K562 (cell line): Measurements from ENCODE around the gene TBC1D2B. TPM values are rescaled to one million over a fixed set of nuclear protein-coding genes. Genes with fewer than 3 reads are reported as not detected.
"Not testable (repeated sequence)": the region's sequence is repeated elsewhere in the genome, so short reads cannot be mapped to it uniquely, and the experiment has no call there.

Source experiments
- ATAC-seq: fragments of 200-7000 bp; cut with Tn5 transposase; 3 replicates; pipeline ENCODE4 v1.9.1; 2020; ENCODE audit warnings: moderate library complexity
- BruUV-seq: library from RNA; stranded (reverse); fragments of 400-500 nt; replicated peaks from 2 replicates; lab custom pipeline; 2021; lab: Mats Ljungman, UMichigan
- CTCF ChIA-PET: fragments of 300-600 bp; formaldehyde crosslinking; extraction: SDS; loops from one replicate; lab custom pipeline; 2021; ENCODE audit warnings: low intra/inter-chr PET ratio; lab: Yijun Ruan, JAX
- POLR2A ChIA-PET: fragments of 300-600, 350-650 bp; sonication (Branson Sonifier 250); formaldehyde crosslinking; extraction: SDS; loops from one replicate; lab custom pipeline; 2021; ENCODE audit warnings: antibody characterized with exemption, inconsistent platforms; lab: Yijun Ruan, JAX
- DNase-seq, 4 experiments: peaks; one replicate each; pipeline versions ENCODE4 v3.0.0 to v3.0.0-alpha.2; 2011 to 2018; ENCODE audit warnings: low spot score in 3 of 4, mixed read lengths in 3 of 4; ENCODE audit errors: extremely low read depth in 1 of 4
- FAIRE-seq: peaks from 2 replicates; lab custom pipeline; 2011; peaks lifted over from hg19 to GRCh38; lab: Jason Lieb, UNC
- H2AFZ ChIP-seq: 2 replicates; pipeline ENCODE4 v1.6.0; 2011; ENCODE audit warnings: low read depth, low read length, control low read depth, inconsistent platforms
- H3K27ac ChIP-seq: fragments of 200-600 bp; 3 replicates; pipeline ENCODE4 v1.8.0; 2011; ENCODE audit warnings: low read depth, mild to moderate bottlenecking, control low read depth, inconsistent platforms, low read length, moderate library complexity, mixed read lengths; ENCODE audit errors: extremely low read depth
- H3K27me3 ChIP-seq, 2 experiments: fragments of 300-600 bp in 1 of 2; 2 replicates in 1 of 2; 3 replicates in 1 of 2; pipeline versions ENCODE4 v1.6.0 to v1.8.0; 2011; ENCODE audit warnings: inconsistent platforms in 2 of 2, low read length in 2 of 2, mild to moderate bottlenecking in 1 of 2, mixed read lengths in 1 of 2, moderate library complexity in 1 of 2; ENCODE audit not compliant: control insufficient read depth in 2 of 2, insufficient read depth in 2 of 2
- H3K36me3 ChIP-seq: fragments of 300-600 bp; 3 replicates; pipeline ENCODE4 v1.8.0; 2011; ENCODE audit warnings: mild to moderate bottlenecking, low read length, inconsistent platforms; ENCODE audit not compliant: control insufficient read depth, insufficient read depth
- H3K4me1 ChIP-seq, 2 experiments: fragments of 200-600 bp in 1 of 2; replicated peaks in 1 of 2; 2 replicates in 1 of 2; 3 replicates in 1 of 2; pipeline versions ENCODE4 v1.5.1 to v1.8.0; 2011; ENCODE audit warnings: inconsistent platforms in 2 of 2, low read length in 2 of 2, mild to moderate bottlenecking in 1 of 2, mixed read lengths in 1 of 2, moderate library complexity in 1 of 2; ENCODE audit not compliant: control insufficient read depth in 2 of 2, insufficient read depth in 2 of 2
- H3K4me2 ChIP-seq: 2 replicates; pipeline ENCODE4 v1.6.1; 2011; ENCODE audit warnings: low read length, control low read depth, inconsistent platforms, mixed read lengths; ENCODE audit not compliant: insufficient read depth
- H3K4me3 ChIP-seq: fragments of 200-600 bp; sonication (generic), shearing (Covaris generic); 2 replicates; pipeline ENCODE4 v1.5.1; 2016; ENCODE audit warnings: control low read depth, inconsistent platforms
- H3K79me2 ChIP-seq: fragments of 200-600 bp; 3 replicates; pipeline ENCODE4 v1.8.0; 2011; ENCODE audit warnings: low read length, inconsistent platforms; ENCODE audit not compliant: control insufficient read depth, insufficient read depth
- H3K9ac ChIP-seq, 2 experiments: 2 replicates each; pipeline versions ENCODE4 v1.6.0 to v1.6.1; 2011; ENCODE audit warnings: low read depth in 2 of 2, low read length in 2 of 2, control low read depth in 1 of 2, inconsistent platforms in 1 of 2, mild to moderate bottlenecking in 1 of 2, mixed read lengths in 1 of 2; ENCODE audit not compliant: insufficient read depth in 1 of 2
- H3K9me1 ChIP-seq: one replicate; pipeline ENCODE4 v1.6.0; 2011; ENCODE audit warnings: inconsistent platforms, mild to moderate bottlenecking, low read length, moderate library complexity; ENCODE audit not compliant: control insufficient read depth, insufficient read depth
- H3K9me3 ChIP-seq: replicated peaks from 2 replicates; pipeline ENCODE4 v1.5.1; 2011; ENCODE audit warnings: low read depth, low read length, inconsistent platforms; ENCODE audit not compliant: control insufficient read depth, insufficient read depth
- H4K20me1 ChIP-seq: replicated peaks from 2 replicates; pipeline ENCODE4 v1.6.1; 2011; ENCODE audit warnings: low read length, inconsistent platforms, mixed read lengths; ENCODE audit not compliant: control insufficient read depth, insufficient read depth
- WGBS: fragments of 100-300 bp; shearing (Covaris generic); methylation state at CpG from one replicate; pipeline ENCODE4 v1.1.6; 2016; ENCODE audit warnings: low coverage, mixed read lengths; ENCODE audit not compliant: insufficient coverage; ENCODE audit errors: missing lambda C conversion rate; 5-methylcytosine and 5-hydroxymethylcytosine counted together
- in situ Hi-C: fragments of 300-500 bp; cut with MboI; formaldehyde crosslinking; loops from 4 replicates; pipeline ENCODE4 v1.15.0; 2018; ENCODE audit warnings: inconsistent platforms, mixed read lengths
- intact Hi-C: fragments of 100-400 bp; cut with micrococcal nuclease; formaldehyde crosslinking; loops from 2 replicates; pipeline ENCODE4 v1.14.2; 2022
- polyA plus RNA-seq, 8 experiments: library from polyadenylated mRNA; depleted of rRNA in 4 of 8; stranded (reverse) in 5 of 8; unstranded in 3 of 8; fragments of >200 nt; fragmentation: Nextera tagmentation in 2 of 8; fragmentation: Illumina TruSeq in 1 of 8; extraction: Ambion mirVana in 2 of 8; extraction: Trizol in 1 of 8; gene quantifications; 2 replicates each; pipeline versions ENCODE4 v1.2.1 to v1.2.3, GENCODE V29; 2011 to 2014; ENCODE audit warnings: inconsistent platforms in 1 of 8, missing spikeins in 1 of 8
- total RNA-seq, 7 experiments: library from RNA; depleted of rRNA in 6 of 7; stranded (reverse); fragments of >200 nt in 6 of 7; fragmentation: Illumina TruSeq in 2 of 7; extraction: Trizol in 2 of 7; gene quantifications; 2 replicates each; pipeline versions ENCODE4 v1.2.1 to v1.2.3, GENCODE V29; 2011 to 2021; ENCODE audit warnings: low replicate concordance in 1 of 7

Gene TBC1D2B
- total and polyA plus RNA-seq, 9 of the 15 experiments (the other 6 are each of a cell fraction or from before 2014, with no cell fraction given) = 0.15 to 16.3 (median 8.9) TPM

- in situ Hi-C loops, H4K20me1 ChIP-seq, DNase-seq, H3K4me1 ChIP-seq, H3K9me1 ChIP-seq, POLR2A ChIA-PET, ATAC-seq, H3K9me3 ChIP-seq, H2AFZ ChIP-seq, H3K36me3 ChIP-seq, intact Hi-C loops, H3K4me3 ChIP-seq, H3K4me2 ChIP-seq, CTCF ChIA-PET, H3K79me2 ChIP-seq, FAIRE-seq, BruUV-seq, H3K9ac ChIP-seq, H3K27ac ChIP-seq: not testable (repeated sequence)
- WGBS = 11% methylated on average over 5 of the region's 22 CpGs
- peaks cover 7 to 26% of the 10 kb centered on the region in 2 experiments; a peak in 3 of 5 replicates for H3K27me3 ChIP-seq
These were observed 104.0 kb downstream of the TBC1D2B start for GRCh38 chr15:77973273-77974097.

- H3K4me2 ChIP-seq = not testable (repeated sequence)
These were observed 104.8 kb downstream of the TBC1D2B start for GRCh38 chr15:77972706-77973105.

GRCh38 chr15:77971875-77972274, 105.6 kb downstream of the TBC1D2B start:
- in situ Hi-C loops, CTCF ChIA-PET: not testable (repeated sequence)

More at GRCh38 chr15:77972706-77973105, 104.8 kb downstream of the TBC1D2B start:
- H2AFZ ChIP-seq, H3K9me3 ChIP-seq, ATAC-seq, FAIRE-seq, H3K4me1 ChIP-seq, DNase-seq, in situ Hi-C loops, POLR2A ChIA-PET, intact Hi-C loops, H4K20me1 ChIP-seq, H3K36me3 ChIP-seq, H3K9me1 ChIP-seq, CTCF ChIA-PET, H3K9ac ChIP-seq, H3K4me3 ChIP-seq, BruUV-seq, H3K79me2 ChIP-seq, H3K27ac ChIP-seq: not testable (repeated sequence)
- 0% methylated on average over 3 of the region's 6 CpGs for WGBS
- peaks cover 7 to 26% of the 10 kb centered on the region in 2 experiments; a peak in 3 of 5 replicates for H3K27me3 ChIP-seq

More at GRCh38 chr15:77971875-77972274, 105.6 kb downstream of the TBC1D2B start:
- H3K9ac ChIP-seq, H3K36me3 ChIP-seq, DNase-seq, H2AFZ ChIP-seq, H3K9me1 ChIP-seq, BruUV-seq, intact Hi-C loops, POLR2A ChIA-PET, H3K79me2 ChIP-seq, H3K27ac ChIP-seq, FAIRE-seq, H3K4me1 ChIP-seq, H4K20me1 ChIP-seq, ATAC-seq, H3K4me2 ChIP-seq, H3K4me3 ChIP-seq, H3K9me3 ChIP-seq: not testable (repeated sequence)
- 6% methylated on average over 5 of the region's 7 CpGs for WGBS
- H3K27me3 ChIP-seq = peaks cover 7 to 26% of the 10 kb centered on the region in 2 experiments; a peak in 3 of 5 replicates
